Stimulated activated CD8-positive, alpha-beta memory T cell treated with anti-CD3 and anti-CD28 coated beads, Interleukin-7, amount 100 ng/mL, for 4 hours (primary cell): ENCODE data around the gene P2RX2.

Experiments
- DNase-seq, 2 donors: peaks; one replicate each; pipeline ENCODE4 v3.0.0-alpha.2; 2020; ENCODE audit warnings: low read depth in 2 of 2

Gene P2RX2

DNA sequence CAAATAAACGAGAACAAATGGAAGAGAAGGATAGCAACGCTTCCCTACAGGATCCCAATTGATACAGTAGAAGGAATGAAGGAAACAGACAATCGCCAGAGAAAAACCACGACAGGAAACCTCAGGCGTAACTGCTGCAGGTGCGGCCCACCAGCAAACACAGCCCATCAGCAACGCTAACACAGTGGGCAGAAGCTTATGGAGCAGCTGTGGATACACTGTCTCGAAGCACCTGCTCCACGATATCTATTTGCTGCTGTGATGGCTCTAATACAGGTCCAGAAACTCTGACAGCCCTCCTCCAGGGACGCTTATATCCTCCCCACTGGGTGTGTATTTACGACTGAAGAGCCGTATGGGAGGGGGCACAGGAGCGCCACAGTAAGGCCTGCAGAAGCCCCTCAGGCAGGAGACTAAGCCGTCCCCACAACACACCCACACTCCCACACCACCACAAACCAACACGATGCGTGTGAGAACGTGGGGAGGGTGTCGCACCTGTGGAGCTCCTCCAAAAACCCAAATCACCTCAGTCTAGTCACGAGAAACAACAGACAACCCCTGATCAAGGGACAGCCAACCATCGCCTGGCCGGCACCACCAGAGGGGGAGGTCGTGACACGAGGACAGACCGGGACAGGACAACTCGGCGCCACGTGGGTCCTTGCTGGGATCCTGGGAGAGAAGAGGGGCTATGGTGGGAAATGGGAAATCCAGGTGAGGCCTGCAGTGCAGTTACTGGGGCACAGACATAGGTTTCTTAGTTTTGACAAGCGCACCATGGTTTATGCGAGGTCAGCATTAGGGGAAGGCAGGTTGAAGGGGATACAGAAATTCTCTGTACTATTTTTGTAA lies 44.6 kb downstream of the P2RX2 start:
- DNase-seq = no peak

DNA sequence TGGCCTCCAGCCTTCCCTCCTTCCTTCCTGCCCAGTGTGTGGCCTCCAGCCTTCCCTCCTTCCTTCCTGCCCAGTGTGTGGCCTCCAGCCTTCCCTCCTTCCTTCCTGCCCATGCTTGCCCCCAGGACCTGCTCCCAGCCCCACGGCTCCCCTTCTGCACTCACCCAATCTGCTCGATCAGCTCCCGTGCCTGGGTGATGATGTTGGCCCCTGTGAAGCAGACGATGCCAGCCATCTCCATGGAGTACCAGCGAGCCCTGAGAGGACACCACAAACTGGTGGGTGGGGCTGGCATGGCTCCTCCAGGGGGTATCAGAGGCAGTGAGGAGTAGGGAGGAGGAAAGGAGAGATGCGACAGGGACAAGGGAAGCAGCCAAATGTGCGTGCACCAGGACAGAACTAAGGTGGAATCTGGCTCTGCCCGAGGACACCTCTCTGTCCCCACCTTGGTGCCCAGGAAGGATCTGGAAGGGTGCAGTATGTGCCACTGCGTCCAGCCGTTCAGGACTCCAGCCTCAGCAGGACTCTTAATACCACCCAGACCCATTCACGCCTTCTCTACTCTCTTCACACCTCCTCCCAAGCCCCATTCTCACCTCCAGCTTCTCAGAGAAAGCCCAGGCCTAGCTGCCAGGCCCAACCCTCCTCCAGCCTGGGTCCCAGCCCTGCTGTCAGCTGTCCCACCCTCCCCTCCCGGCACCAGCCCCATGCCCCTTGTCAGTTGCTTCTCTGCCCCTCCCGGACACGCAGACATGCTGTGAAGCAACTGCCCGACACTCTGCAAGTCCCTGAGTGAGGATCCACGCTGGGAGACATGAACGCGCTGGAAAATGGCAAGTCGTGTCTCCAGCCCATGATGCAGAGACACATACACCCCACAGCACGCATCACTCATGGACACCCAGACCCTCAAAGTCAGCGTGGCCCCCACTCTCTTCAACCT lies 45.9 kb downstream of the P2RX2 start:
- no peak for DNase-seq

DNA sequence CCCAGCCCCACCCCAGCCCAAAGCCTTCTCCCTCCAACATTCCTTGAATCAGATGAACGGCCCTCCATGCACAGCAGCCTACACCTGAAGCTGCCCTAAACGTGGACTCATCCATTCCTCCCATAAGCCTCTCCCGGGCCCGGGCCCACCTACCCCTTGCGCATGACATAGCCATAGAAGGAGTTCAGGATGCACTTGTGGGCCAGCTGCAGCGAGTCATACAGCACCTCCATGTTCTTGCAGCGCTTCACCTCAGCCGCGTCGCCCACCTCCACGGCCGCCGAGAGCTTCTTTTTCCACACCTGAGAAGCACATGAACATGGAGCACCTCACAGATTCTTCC lies 46.5 kb downstream of the P2RX2 start:
- no peak for DNase-seq

DNA sequence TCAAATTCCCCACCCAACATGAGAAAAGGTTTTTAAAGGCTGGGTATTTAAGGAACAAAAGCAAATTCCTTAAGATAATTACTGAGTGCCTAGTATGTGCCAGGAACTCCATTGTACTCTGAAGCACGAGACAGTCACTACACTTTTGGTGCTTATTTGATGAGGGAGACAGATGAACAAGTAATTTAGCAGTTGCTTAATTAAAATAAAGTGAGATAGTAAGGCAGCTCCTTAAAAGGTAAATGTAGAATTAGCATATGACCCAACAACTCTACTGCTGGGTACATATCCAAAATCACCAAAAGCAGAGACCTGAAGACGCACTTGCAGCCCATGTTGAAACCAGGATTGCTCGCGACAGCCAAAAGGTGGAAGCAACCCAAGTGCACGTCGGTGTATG lies 47.2 kb downstream of the P2RX2 start:
- DNase-seq = no peak

DNA sequence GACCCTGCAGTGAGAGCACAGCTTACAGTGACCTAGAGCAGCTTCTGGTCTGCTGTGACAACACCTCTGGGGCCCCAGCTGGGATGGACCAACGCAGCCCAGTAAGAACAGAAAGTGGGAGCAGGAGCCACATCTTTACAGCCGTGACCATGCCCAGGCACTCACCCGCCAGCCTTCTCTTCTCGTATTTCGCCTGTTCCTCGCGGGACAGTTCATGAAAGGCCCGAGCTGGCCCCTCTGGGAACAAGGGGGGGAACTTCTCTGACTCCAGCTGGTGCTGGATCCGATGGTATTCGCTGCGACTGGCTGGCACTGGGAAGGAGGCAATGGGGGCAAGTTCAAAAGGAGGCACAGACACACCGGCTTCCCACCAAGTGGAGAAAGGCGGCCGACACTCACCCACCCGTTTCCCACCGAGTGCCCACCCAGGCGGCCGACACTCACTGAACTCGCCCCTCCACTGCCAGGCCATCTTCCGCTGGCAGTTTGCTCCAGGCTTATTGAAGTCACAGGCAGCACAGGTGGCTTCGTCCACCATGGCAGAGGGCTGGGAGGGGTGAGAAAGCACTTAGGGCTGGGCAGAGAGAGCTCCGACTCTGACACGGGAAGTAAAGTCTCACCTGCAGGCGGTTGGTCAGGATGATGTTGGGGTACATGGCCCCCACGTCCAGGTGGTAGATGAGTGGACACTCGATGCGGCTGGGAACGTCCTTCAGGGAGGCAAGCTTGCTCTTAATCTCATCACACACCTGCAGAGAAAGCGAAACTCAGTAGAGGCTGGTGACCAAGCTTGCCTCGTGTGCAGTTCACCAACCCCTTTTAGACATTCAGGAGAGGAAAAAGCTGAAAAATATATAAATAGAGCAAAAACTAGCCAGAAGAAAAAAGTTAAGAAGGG lies 49.9 kb downstream of the P2RX2 start:
- DNase-seq = no peak

DNA sequence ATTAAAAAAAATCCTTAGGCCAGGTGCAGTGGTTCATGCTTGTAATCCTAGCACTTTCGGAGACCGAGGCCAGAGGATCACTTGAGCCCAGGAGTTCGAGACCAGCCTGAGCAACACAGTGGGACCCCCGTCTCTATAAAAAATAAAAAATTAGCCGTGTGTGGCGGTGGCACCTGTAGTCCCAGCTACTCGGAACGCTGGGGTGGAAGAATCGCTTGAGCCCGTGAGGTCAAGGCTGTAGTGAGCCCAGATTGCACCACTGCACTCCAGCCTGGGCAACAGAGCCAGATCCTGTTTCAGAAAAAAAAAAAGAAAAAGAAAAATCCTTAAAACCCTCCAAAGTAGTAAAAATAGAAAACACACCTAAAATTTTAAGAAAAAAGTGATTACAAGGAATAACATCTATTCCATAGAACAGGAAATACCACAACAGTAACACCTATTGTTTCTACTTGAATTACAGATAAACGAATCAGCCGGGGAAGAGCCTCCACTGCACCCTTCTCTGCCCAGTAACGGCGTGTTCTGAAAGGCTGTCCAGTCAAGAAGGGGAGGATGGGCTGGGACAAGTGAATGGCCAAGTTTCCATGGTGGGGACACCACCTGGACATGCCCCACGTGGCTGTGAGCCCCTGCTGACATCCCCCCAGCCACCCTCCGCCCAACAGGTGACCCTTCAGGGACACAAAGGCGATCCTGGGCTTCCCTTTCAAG lies 50.7 kb downstream of the P2RX2 start:
- no peak for DNase-seq
